ENCODE measurements around the gene PRSS36.

Gene PRSS36

DNA sequence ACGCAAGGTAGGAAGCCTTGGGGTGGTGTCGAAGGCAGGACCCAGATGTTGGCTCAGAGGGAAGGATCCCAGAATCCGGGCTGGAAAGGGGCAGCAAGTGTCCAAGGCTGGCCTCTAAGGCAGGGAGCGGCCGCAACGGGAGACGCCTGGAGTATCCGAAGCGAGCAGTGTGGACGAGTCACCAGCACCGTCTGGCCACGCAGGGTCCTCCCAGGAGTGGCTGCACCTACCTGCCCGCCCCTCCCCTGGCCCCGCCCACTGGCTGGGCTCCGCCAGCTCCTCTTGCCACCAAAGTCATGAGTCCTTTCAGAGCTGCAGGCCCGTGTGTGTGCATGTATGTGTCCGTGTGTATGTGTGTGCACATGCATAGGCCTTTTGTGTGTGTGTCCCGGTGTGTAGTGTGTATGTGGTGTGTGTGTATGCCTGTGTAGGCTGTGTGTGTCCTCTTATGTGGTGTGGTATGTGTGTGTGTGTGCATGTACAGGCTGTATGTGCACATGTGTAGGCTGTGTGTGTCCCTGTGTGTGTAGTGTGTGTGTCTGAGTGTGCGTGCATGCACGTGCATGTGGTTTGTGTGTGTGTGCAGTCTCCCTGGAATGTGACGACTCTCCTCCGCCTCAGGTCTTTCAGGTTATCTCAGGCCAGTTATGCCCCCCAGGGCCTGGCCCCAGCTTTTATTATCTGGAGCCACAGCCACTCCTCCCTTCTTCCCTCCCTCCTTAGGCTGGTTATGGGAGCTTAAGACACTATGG, 14.2 kb downstream of the PRSS36 start, which contains the start of gene PRSS8:
PRSS8 (minus strand) TSS at position 193 of the 752 bp plus-strand sequence. CDS start 229 bp downstream, outside the sequence.
- Histone ChIP-seq H3K4me3 (ENCODE audit: insufficient read depth, low read length, poor library complexity, severe bottlenecking) (no peak within 1 kb of the TSS), H3K79me2 (ENCODE audit: insufficient read depth, low read length) (no peaks in the 10 kb centered on the region), H3K9me2 (replicated peaks; ENCODE audit: insufficient read depth, low read length) (no peaks in the 10 kb centered on the region), H4K20me1 (ENCODE audit: low read depth, low read length) (no peaks in the 10 kb centered on the region), H3K9ac (ENCODE audit: low read length) (no peak within 1 kb of the TSS), H2AFZ (ENCODE audit: low read depth, low read length, severe bottlenecking) (no peak within 1 kb of the TSS), H3F3A (ENCODE audit: insufficient read depth) (no peaks in the 10 kb centered on the region), H3K27ac (ENCODE audit: low read depth, low read length) (no peak within 1 kb of the TSS), H3K4me2 (ENCODE audit: low read depth, low read length, poor library complexity, severe bottlenecking) (no peak within 1 kb of the TSS), H3K36me3 (ENCODE audit: low read length) (no peaks in the 10 kb centered on the region), H3K9me3 (ENCODE audit: insufficient read depth, low read length) (no peaks in the 10 kb centered on the region), H3K27me3 (ENCODE audit: low read length) (no peaks in the 10 kb centered on the region)
- TF ChIP-seq, protein P1, sequence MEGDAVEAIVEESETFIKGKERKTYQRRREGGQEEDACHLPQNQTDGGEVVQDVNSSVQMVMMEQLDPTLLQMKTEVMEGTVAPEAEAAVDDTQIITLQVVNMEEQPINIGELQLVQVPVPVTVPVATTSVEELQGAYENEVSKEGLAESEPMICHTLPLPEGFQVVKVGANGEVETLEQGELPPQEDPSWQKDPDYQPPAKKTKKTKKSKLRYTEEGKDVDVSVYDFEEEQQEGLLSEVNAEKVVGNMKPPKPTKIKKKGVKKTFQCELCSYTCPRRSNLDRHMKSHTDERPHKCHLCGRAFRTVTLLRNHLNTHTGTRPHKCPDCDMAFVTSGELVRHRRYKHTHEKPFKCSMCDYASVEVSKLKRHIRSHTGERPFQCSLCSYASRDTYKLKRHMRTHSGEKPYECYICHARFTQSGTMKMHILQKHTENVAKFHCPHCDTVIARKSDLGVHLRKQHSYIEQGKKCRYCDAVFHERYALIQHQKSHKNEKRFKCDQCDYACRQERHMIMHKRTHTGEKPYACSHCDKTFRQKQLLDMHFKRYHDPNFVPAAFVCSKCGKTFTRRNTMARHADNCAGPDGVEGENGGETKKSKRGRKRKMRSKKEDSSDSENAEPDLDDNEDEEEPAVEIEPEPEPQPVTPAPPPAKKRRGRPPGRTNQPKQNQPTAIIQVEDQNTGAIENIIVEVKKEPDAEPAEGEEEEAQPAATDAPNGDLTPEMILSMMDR (IDR thresholded peaks at IDR 0.05; ENCODE audit: insufficient read depth, low read length, poor library complexity, severe bottlenecking) = no peak
- TF ChIP-seq EZH2phosphoT487 (conservative IDR thresholded peaks at IDR 0.05; ENCODE audit: low read length) = no peak

DNA sequence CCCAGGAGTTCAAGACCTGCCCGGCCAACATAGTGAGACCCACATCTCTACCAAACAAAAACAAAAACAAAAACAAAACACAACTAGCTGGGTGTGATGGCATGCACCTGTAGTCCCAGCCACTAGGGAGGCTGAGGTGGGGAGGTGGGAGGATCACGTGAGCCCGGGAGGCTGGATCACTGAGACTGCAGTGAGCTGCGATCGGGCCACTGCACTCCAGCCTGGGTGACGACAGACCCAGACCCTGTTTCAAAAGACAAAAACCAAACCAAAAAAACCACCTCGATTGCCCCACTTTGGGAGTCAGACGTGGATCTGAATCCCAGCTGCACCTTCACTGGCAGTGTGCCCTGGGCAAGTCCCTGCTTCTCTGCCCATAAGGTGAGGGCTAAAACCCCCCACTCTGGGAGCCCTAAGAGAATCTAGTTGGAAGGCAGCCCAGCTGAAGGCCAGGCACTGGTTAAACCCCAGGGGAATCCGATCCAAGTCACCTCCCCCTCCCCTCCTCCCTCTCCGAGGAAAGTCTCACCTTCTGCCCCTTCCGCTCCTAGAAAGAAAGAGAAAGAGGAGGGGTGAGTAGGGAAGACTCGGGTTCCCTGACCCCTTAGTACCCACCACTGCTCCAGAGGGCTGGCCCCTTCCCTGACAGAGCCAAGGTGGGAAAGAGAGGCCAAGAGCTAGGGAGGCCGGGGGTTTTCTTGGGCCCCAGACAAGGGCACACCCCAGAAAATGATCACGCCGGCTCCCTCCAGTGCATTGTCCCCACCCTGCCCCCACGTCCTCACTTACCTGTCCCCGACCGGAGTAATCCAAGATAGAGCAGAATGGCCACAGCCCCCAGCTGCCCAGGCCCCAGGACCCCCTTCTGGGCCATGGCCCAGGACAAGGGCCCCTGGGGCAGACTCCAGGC, 15.0 kb downstream of the PRSS36 start:
- no peak overlapping the region for H3K4me3 ChIP-seq (ENCODE audit: insufficient read depth, low read length, poor library complexity, severe bottlenecking)
- no peak overlapping the region for H3K4me2 ChIP-seq (ENCODE audit: low read depth, low read length, poor library complexity, severe bottlenecking)
- no peaks in the 10 kb centered on the region for H3F3A ChIP-seq (ENCODE audit: insufficient read depth)
- no peak overlapping the region for H3K27ac ChIP-seq (ENCODE audit: low read depth, low read length)
- TF ChIP-seq EZH2phosphoT487 (conservative IDR thresholded peaks at IDR 0.05; ENCODE audit: low read length) = no peak
- TF ChIP-seq, protein P1 (IDR thresholded peaks at IDR 0.05; ENCODE audit: insufficient read depth, low read length, poor library complexity, severe bottlenecking) = no peak
- no peaks in the 10 kb centered on the region for H3K79me2 ChIP-seq (ENCODE audit: insufficient read depth, low read length)
- no peak overlapping the region for H3K9ac ChIP-seq (ENCODE audit: low read length)
- H3K27me3 ChIP-seq (ENCODE audit: low read length) = no peaks in the 10 kb centered on the region
- H2AFZ ChIP-seq (ENCODE audit: low read depth, low read length, severe bottlenecking) = no peak overlapping the region
- no peaks in the 10 kb centered on the region for H3K9me2 ChIP-seq (replicated peaks; ENCODE audit: insufficient read depth, low read length)
- no peaks in the 10 kb centered on the region for H3K9me3 ChIP-seq (ENCODE audit: insufficient read depth, low read length)
- no peaks in the 10 kb centered on the region for H3K36me3 ChIP-seq (ENCODE audit: low read length)
- H4K20me1 ChIP-seq (ENCODE audit: low read depth, low read length) = no peaks in the 10 kb centered on the region

DNA sequence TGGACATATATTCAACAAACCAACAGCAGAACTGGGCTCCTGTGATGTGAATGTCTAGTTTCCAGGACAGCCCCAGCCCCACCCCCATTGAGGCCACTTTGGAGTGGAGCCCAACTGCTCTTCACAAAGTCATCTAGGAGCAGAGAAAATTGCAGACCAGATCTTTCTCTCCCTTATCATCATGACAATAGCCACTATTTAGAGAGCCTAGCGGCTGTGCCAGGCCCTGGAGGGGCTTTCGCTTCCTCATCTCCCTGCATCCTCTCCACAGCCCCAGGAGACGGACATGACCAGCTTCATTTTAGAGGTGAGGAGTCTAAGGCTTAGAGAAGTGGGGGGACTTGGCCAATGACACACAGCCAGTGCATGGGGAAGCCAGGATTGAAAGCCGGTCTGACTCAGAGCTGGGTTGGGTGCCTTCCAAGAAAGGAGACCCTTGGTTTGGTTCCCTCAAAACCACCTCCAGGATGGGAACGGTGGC, 15.7 kb downstream of the PRSS36 start:
- H3K27ac ChIP-seq (ENCODE audit: low read depth, low read length) = no peak overlapping the region
- no peaks in the 10 kb centered on the region for H3K9me3 ChIP-seq (ENCODE audit: insufficient read depth, low read length)
- no peak for TF ChIP-seq EZH2phosphoT487 (conservative IDR thresholded peaks at IDR 0.05; ENCODE audit: low read length)
- TF ChIP-seq, protein P1 (IDR thresholded peaks at IDR 0.05; ENCODE audit: insufficient read depth, low read length, poor library complexity, severe bottlenecking) = no peak
- no peak overlapping the region for H3K4me2 ChIP-seq (ENCODE audit: low read depth, low read length, poor library complexity, severe bottlenecking)
- H2AFZ ChIP-seq (ENCODE audit: low read depth, low read length, severe bottlenecking) = no peak overlapping the region
- no peak overlapping the region for H3K9ac ChIP-seq (ENCODE audit: low read length)
- H4K20me1 ChIP-seq (ENCODE audit: low read depth, low read length) = no peaks in the 10 kb centered on the region
- H3K79me2 ChIP-seq (ENCODE audit: insufficient read depth, low read length) = no peaks in the 10 kb centered on the region
- no peaks in the 10 kb centered on the region for H3F3A ChIP-seq (ENCODE audit: insufficient read depth)
- H3K27me3 ChIP-seq (ENCODE audit: low read length) = no peaks in the 10 kb centered on the region
- no peak overlapping the region for H3K4me3 ChIP-seq (ENCODE audit: insufficient read depth, low read length, poor library complexity, severe bottlenecking)
- H3K9me2 ChIP-seq (replicated peaks; ENCODE audit: insufficient read depth, low read length) = no peaks in the 10 kb centered on the region
- no peaks in the 10 kb centered on the region for H3K36me3 ChIP-seq (ENCODE audit: low read length)
